ENCODE data around the gene ARID1A. TPM values are rescaled to one million over a fixed set of nuclear protein-coding genes. Genes with fewer than 3 reads are reported as not detected.

Gene ARID1A
- total and polyA plus RNA-seq, 9 of the 15 experiments (the other 6 are each of a cell fraction or from before 2014, with no cell fraction given) = 8.3 to 88.3 (median 22.5) TPM

- TF ChIP-seq CTCF (IDR thresholded peaks at IDR 0.05 in 2 of 3, conservative IDR thresholded peaks at IDR 0.05 in 1 of 3; ENCODE audit: insufficient read depth in 2 of 3, low read depth in 1 of 3, low read length in 3 of 3) (peak; percentile 42 to 55 (median 51); a peak in 5 of 6 replicates), SMARCE1 (IDR thresholded peaks at IDR 0.05) (no peak), U2AF2 (optimal IDR thresholded peaks at IDR 0.05; ENCODE audit: low read depth, low read length) (no peak), MCM2 (IDR thresholded peaks at IDR 0.05; ENCODE audit: low read depth) (no peak), RCOR1 (IDR thresholded peaks at IDR 0.05; ENCODE audit: borderline replicate concordance in 1 of 2, low read depth in 2 of 2, low read length in 2 of 2) (no peak), TFE3 (CRISPR knock-in tag; IDR thresholded peaks at IDR 0.05) (no peak), HMGXB4 (CRISPR knock-in tag; IDR thresholded peaks at IDR 0.05) (no peak), ZNF175 (CRISPR knock-in tag; IDR thresholded peaks at IDR 0.05; ENCODE audit: low read depth) (no peak), ILK (tag; IDR thresholded peaks at IDR 0.05; ENCODE audit: borderline replicate concordance, low read depth) (no peak)
Measured at GRCh38 chr1:26820784-26821269, 125.0 kb downstream of the ARID1A start (continued).

Measured in K562 (cell line).